Endodermal cell (in vitro differentiated cells): ENCODE data around the gene SHCBP1. TPM values are rescaled to one million over a fixed set of nuclear protein-coding genes. Genes with fewer than 3 reads are reported as not detected.

Source experiments
- DNase-seq: peaks from one replicate; pipeline ENCODE4 v3.0.0-alpha.2; 2017
- H3K27ac ChIP-seq: 2 replicates; pipeline ENCODE4 v1.5.1; 2013; ENCODE audit warnings: mild to moderate bottlenecking, low read depth, low read length, moderate library complexity
- H3K27me3 ChIP-seq: 2 replicates; pipeline ENCODE4 v1.6.1; 2013; ENCODE audit warnings: mild to moderate bottlenecking, low read length, moderate library complexity; ENCODE audit not compliant: insufficient read depth, control insufficient read depth, poor library complexity, severe bottlenecking
- H3K36me3 ChIP-seq: 2 replicates; pipeline ENCODE4 v1.7.0; 2013; ENCODE audit warnings: mild to moderate bottlenecking, low read length, moderate library complexity; ENCODE audit not compliant: control insufficient read depth, insufficient read depth
- H3K4me1 ChIP-seq: one replicate; pipeline ENCODE4 v1.7.0; 2013; ENCODE audit warnings: low read length; ENCODE audit not compliant: control insufficient read depth, insufficient read depth
- H3K4me3 ChIP-seq: 2 replicates; pipeline ENCODE4 v1.5.1; 2013; ENCODE audit warnings: mild to moderate bottlenecking, low read length, moderate library complexity
- H3K9ac ChIP-seq: 2 replicates; pipeline ENCODE4 v1.6.1; 2013; ENCODE audit warnings: mild to moderate bottlenecking, low read length, moderate library complexity; ENCODE audit not compliant: poor library complexity, severe bottlenecking; ENCODE audit errors: extremely low read depth
- H3K9me3 ChIP-seq: 2 replicates; pipeline ENCODE4 v1.6.1; 2013; ENCODE audit warnings: mild to moderate bottlenecking, low read length, moderate library complexity; ENCODE audit not compliant: control insufficient read depth
- H3K27ac Mint-ChIP-seq: 2 replicates; pipeline ENCODE4 v1.8.0; 2020; ENCODE audit warnings: mixed read lengths
- H3K27me3 Mint-ChIP-seq: 2 replicates; pipeline ENCODE4 v1.8.0; 2021; ENCODE audit warnings: mild to moderate bottlenecking, mixed read lengths; ENCODE audit not compliant: insufficient read depth
- H3K36me3 Mint-ChIP-seq: 2 replicates; pipeline ENCODE4 v1.8.0; 2020; ENCODE audit warnings: low read depth, mixed read lengths
- H3K4me1 Mint-ChIP-seq: 2 replicates; pipeline ENCODE4 v1.8.0; 2020; ENCODE audit warnings: mixed read lengths
- H3K4me3 Mint-ChIP-seq: 2 replicates; pipeline ENCODE4 v1.8.0; 2020; ENCODE audit warnings: mild to moderate bottlenecking, moderate library complexity, mixed read lengths
- H3K9me3 Mint-ChIP-seq: 2 replicates; pipeline ENCODE4 v1.8.0; 2020; ENCODE audit warnings: mild to moderate bottlenecking, mixed read lengths
- CTCF ChIP-seq: fragments of 200-600 bp; sonication (generic); conservative IDR thresholded peaks from 2 replicates; pipeline ENCODE4 v1.5.0; 2021; ENCODE audit warnings: antibody characterized with exemption, mild to moderate bottlenecking
- WGBS, 2 experiments: methylation state at CpG; one replicate each; pipeline versions ENCODE4 v1.1.5 to v1.1.7; 2013; ENCODE audit warnings: missing lambda C conversion rate in 2 of 2, mixed read lengths in 1 of 2; ENCODE audit not compliant: insufficient coverage in 1 of 2, insufficient read length in 1 of 2; 5-methylcytosine and 5-hydroxymethylcytosine counted together
- total RNA-seq, 2 donors: library from RNA; stranded (reverse); fragmentation: NEBNext Ultra II Directional in 1 of 2; extraction: Animal tissue kit (Norgen Biotek cat#: 25700) in 1 of 2; gene quantifications; 2 replicates in 1 of 2; 3 replicates in 1 of 2; pipeline ENCODE4 v1.2.1, GENCODE V29; 2021

The SHCBP1 gene
- total RNA-seq, 2 donors from 2014 or later = 15.1 to 17.2 TPM

- peak overlapping the region; percentile 6 for H3K27ac ChIP-seq
These were observed 743 bp downstream of the SHCBP1 start for GRCh38 chr16:46620266-46621005.

GRCh38 chr16:46618516-46618915 lies 2.7 kb downstream of the SHCBP1 start:
- H3K27me3 ChIP-seq = no peaks in the 10 kb centered on the region
- Mint-ChIP-seq H3K27me3 (no peaks in the 10 kb centered on the region), H3K9me3 (no peaks in the 10 kb centered on the region), H3K4me1 (peaks cover 8% of the 10 kb centered on the region), H3K36me3 (peaks cover 34% of the 10 kb centered on the region), H3K27ac (no peak overlapping the region), H3K4me3 (no peak overlapping the region)
- no peaks in the 10 kb centered on the region for H3K9me3 ChIP-seq
- peaks cover 2% of the 10 kb centered on the region for H3K4me1 ChIP-seq
- no peak for DNase-seq
- TF ChIP-seq CTCF = no peak
- peaks cover 41% of the 10 kb centered on the region for H3K36me3 ChIP-seq
- WGBS, 2 experiments = 92% methylated on average over 3 of the region's 4 CpGs; no CpG with 5 or more reads in 1 of the 2 experiments
- H3K27ac ChIP-seq = no peak overlapping the region
- H3K9ac ChIP-seq = no peak overlapping the region
- no peak overlapping the region for H3K4me3 ChIP-seq

More at GRCh38 chr16:46620266-46621005, 743 bp downstream of the SHCBP1 start:
- Mint-ChIP-seq H3K36me3 (peaks cover 25% of the 10 kb centered on the region), H3K4me3 (peak overlapping the region; percentile 86), H3K9me3 (no peaks in the 10 kb centered on the region), H3K27ac (peak overlapping the region; percentile 95), H3K27me3 (no peaks in the 10 kb centered on the region), H3K4me1 (peaks cover 8% of the 10 kb centered on the region)
- H3K4me3 ChIP-seq = peak overlapping the region; percentile 93
- H3K36me3 ChIP-seq = peaks cover 32% of the 10 kb centered on the region
- no peak for DNase-seq
- 11 to 15% methylated on average over 8 to 9 of the region's 11 CpGs for WGBS, 2 experiments
- no peaks in the 10 kb centered on the region for H3K9me3 ChIP-seq
- peaks cover 2% of the 10 kb centered on the region for H3K4me1 ChIP-seq
- H3K9ac ChIP-seq = peak overlapping the region; percentile 59
- no peak for TF ChIP-seq CTCF
- H3K27me3 ChIP-seq = no peaks in the 10 kb centered on the region

GRCh38 chr16:46614006-46614405 lies 7.2 kb downstream of the SHCBP1 start:
- no peak overlapping the region for H3K9ac ChIP-seq
- peaks cover 68% of the 10 kb centered on the region for H3K36me3 ChIP-seq
- H3K27me3 Mint-ChIP-seq = no peaks in the 10 kb centered on the region
- H3K27ac ChIP-seq = no peak overlapping the region
- no peaks in the 10 kb centered on the region for H3K9me3 Mint-ChIP-seq
- DNase-seq = no peak
- H3K4me3 ChIP-seq = no peak overlapping the region
- H3K27me3 ChIP-seq = no peaks in the 10 kb centered on the region
- no peak overlapping the region for H3K27ac Mint-ChIP-seq
- no peak overlapping the region for H3K4me3 Mint-ChIP-seq
- no peaks in the 10 kb centered on the region for H3K4me1 ChIP-seq
- no peak for TF ChIP-seq CTCF
- H3K9me3 ChIP-seq = no peaks in the 10 kb centered on the region
- H3K4me1 Mint-ChIP-seq = no peaks in the 10 kb centered on the region
- H3K36me3 Mint-ChIP-seq = peaks cover 47% of the 10 kb centered on the region
- 88 to 93% methylated on average over 2 to 3 of the region's 4 CpGs for WGBS, 2 experiments
